ENCODE data around the gene AURKAIP1. TPM values are rescaled to one million over a fixed set of nuclear protein-coding genes. Genes with fewer than 3 reads are reported as not detected.

The AURKAIP1 gene
- total and polyA plus RNA-seq, 9 of the 15 experiments (the other 6 are each of a cell fraction or from before 2014, with no cell fraction given): 7.8 to 478 (median 92.0) TPM

- TF ChIP-seq ATF2 (CRISPR knock-in tag; IDR thresholded peaks at IDR 0.05) (no peak), GABPB1 (CRISPR knock-in tag; IDR thresholded peaks at IDR 0.05) (peak; percentile 39; the same call in 1 of the 2 replicates), ZSCAN29 (IDR thresholded peaks at IDR 0.05) (no peak)
These were observed 27.3 kb upstream of the AURKAIP1 start (continued) for GRCh38 chr1:1402072-1402900.

DNA sequence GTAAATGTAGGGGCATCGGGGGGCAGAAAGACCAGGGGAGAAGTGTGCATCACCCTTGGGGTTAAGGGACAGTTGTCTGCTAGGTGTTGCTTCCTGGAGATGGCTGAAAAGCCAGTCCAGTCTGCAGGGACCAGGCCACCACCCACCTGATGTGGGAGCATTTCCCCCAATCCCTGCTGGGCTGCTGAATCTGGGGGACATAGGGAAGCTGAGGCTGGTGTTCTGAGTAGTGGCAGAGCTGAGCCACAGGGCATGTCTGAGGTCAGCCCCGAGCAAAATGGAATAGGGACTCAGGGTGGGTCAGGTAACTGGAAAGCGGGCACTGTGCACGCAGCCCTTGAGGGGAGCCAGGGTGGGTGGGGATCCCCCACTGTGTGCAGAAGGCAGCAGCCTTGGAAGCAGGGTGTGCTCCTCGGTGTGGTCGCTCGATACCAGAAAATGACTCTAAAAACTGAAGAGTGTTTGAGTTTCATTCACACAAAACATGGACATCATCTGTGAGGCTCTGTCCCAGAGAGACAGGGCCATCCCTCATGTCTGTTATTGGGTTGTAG is 26.5 kb upstream of the AURKAIP1 start:
- H3K27ac ChIP-seq (ENCODE audit: extremely low read depth, low read depth, low read length): no peak overlapping the region; the same call in 2 of the 3 replicates
- TF ChIP-seq PURB (CRISPR knock-in tag; IDR thresholded peaks at IDR 0.05; ENCODE audit: low read depth) (no peak), POLR2G (IDR thresholded peaks at IDR 0.05; ENCODE audit: low read depth, low read length) (0 out of 2 replicates have a peak, but pooled peaks have one; percentile 21), POLR2AphosphoS2 (IDR thresholded peaks at IDR 0.05; ENCODE audit: low read length) (0 out of 2 replicates have a peak, but pooled peaks have one; percentile 26), ZBED1 (IDR thresholded peaks at IDR 0.05) (peak; percentile 16; the same call in 1 of the 2 replicates), POLR2A (conservative IDR thresholded peaks at IDR 0.05) (peak; percentile 65; the same call in 1 of the 2 replicates), ZNF274 (IDR thresholded peaks at IDR 0.05; ENCODE audit: borderline replicate concordance, low read depth, low read length) (no peak), RBFOX2 (IDR thresholded peaks at IDR 0.05; ENCODE audit: low read depth, low read length) (peak; percentile 1; the same call in 1 of the 2 replicates), MIER1 (IDR thresholded peaks at IDR 0.05; ENCODE audit: low read depth) (no peak), ZNF165 (CRISPR knock-in tag; IDR thresholded peaks at IDR 0.05; ENCODE audit: borderline replicate concordance) (no peak), CBX1 (IDR thresholded peaks at IDR 0.05; ENCODE audit: low read depth) (0 out of 2 replicates have a peak, but pooled peaks have one; percentile 17), SUPT5H (IDR thresholded peaks at IDR 0.05) (peak; percentile 60), ETV5 (CRISPR knock-in tag; IDR thresholded peaks at IDR 0.05; ENCODE audit: low read depth) (0 out of 2 replicates have a peak, but pooled peaks have one; percentile 15), KDM5B (IDR thresholded peaks at IDR 0.05; ENCODE audit: insufficient replicate concordance, low read depth, low read length) (peak; percentile 18)

More for the DNA sequence above, 26.5 kb upstream of the AURKAIP1 start:
- Histone ChIP-seq H3K36me3 (ENCODE audit: control insufficient read depth, insufficient read depth, low read length) (peaks cover 83% of the 10 kb centered on the region), H3K9me1 (ENCODE audit: control insufficient read depth, insufficient read depth, low read length) (peaks cover 8% of the 10 kb centered on the region), H3K27me3 (ENCODE audit: control insufficient read depth in 2 of 2, insufficient read depth in 2 of 2, low read length in 2 of 2) (no peaks in the 10 kb centered on the region), H3K4me2 (ENCODE audit: insufficient read depth, low read length) (peak overlapping the region; percentile 97; the same call in 1 of the 2 replicates), H2AFZ (ENCODE audit: low read depth, low read length) (no peak overlapping the region), H4K20me1 (replicated peaks; ENCODE audit: control insufficient read depth, insufficient read depth, low read length) (peaks cover 14% of the 10 kb centered on the region), H3K4me3 (no peak overlapping the region), H3K4me1 (replicated peaks in 1 of 2; ENCODE audit: control insufficient read depth in 2 of 2, insufficient read depth in 2 of 2, low read length in 2 of 2) (peaks cover 29 to 62% of the 10 kb centered on the region in 2 experiments), H3K9ac (ENCODE audit: insufficient read depth in 1 of 2, low read depth in 2 of 2, low read length in 2 of 2) (peak overlapping the region in 1 of 2 experiments; percentile 99; a peak in 2 of 4 replicates), H3K9me3 (replicated peaks; ENCODE audit: control insufficient read depth, insufficient read depth, low read depth, low read length) (no peaks in the 10 kb centered on the region), H3K79me2 (ENCODE audit: control insufficient read depth, insufficient read depth, low read length) (peaks cover 81% of the 10 kb centered on the region)
- in situ Hi-C loops (cut with MboI): no loop called here
- DNase-seq (ENCODE audit: extremely low read depth in 1 of 4, low spot score in 3 of 4): no peak
- intact Hi-C loops (cut with micrococcal nuclease): no loop called here
- no peak for ATAC-seq
- no peak for FAIRE-seq
- ChIA-PET CTCF (ENCODE audit: low intra/inter-chr PET ratio) (interaction anchor here (1.1 kb wide), 1 partner anchor 50 kb away, joined by 3 read pairs; no protein-coding TSS in a partner anchor), POLR2A (interaction anchor here (0.8 to 1.7 kb wide), 4 partner anchors 9 to 42 kb away, joined by 4 to 8 read pairs (median 8); partner anchors contain the start of gene AURKAIP1)
- 82% methylated on average over 5 of the region's 7 CpGs for WGBS (ENCODE audit: insufficient coverage, low coverage, missing lambda C conversion rate)
- BruUV-seq (replicated peaks): no TSS peak

Measured in K562 (cell line).